SK-N-SH (cell line): ENCODE data around the gene AGMO. TPM values are rescaled to one million over a fixed set of nuclear protein-coding genes. Genes with fewer than 3 reads are reported as not detected.

ENCODE experiments used
- CTCF ChIA-PET: fragments of 300-600, 350-600 bp; formaldehyde crosslinking; extraction: SDS; loops from one replicate; lab custom pipeline; 2021; lab: Yijun Ruan, JAX
- POLR2A ChIA-PET: fragments of 350-600 bp; sonication (Branson Sonifier 250); formaldehyde crosslinking; extraction: SDS; loops from one replicate; lab custom pipeline; 2020; ENCODE audit warnings: antibody characterized with exemption, inconsistent platforms; lab: Yijun Ruan, JAX
- DNase-seq: peaks from one replicate; pipeline ENCODE4 v3.0.0; 2012
- H2AFZ ChIP-seq: fragments of 200-600 bp; sonication (generic); 2 replicates; pipeline ENCODE4 v1.8.1; 2016; ENCODE audit warnings: antibody characterized with exemption, mild to moderate bottlenecking, low read depth
- H3F3A ChIP-seq: fragments of 200-600 bp; sonication (generic); replicated peaks from 2 replicates; pipeline ENCODE3; 2016; ENCODE audit warnings: antibody characterized with exemption, mild to moderate bottlenecking; ENCODE audit not compliant: insufficient read depth
- H3K27ac ChIP-seq, 2 experiments: fragments of 200-500 bp in 1 of 2; fragments of 200-600 bp in 1 of 2; sonication (Bioruptor generic) in 1 of 2; sonication (generic), shearing (Covaris generic) in 1 of 2; 2 replicates each; pipeline versions ENCODE4 v1.5.1 to v1.6.1; 2014 to 2016; ENCODE audit warnings: low read depth in 2 of 2, inconsistent platforms in 1 of 2, low read length in 1 of 2, mild to moderate bottlenecking in 1 of 2, mixed read lengths in 1 of 2
- H3K27me3 ChIP-seq: fragments of 200-600 bp; sonication (generic), shearing (Covaris generic); 2 replicates; pipeline ENCODE4 v1.6.1; 2016; ENCODE audit warnings: mixed run types; ENCODE audit not compliant: insufficient read depth
- H3K36me3 ChIP-seq, 2 experiments: fragments of 200-500 bp in 1 of 2; fragments of 200-600 bp in 1 of 2; sonication (Bioruptor generic) in 1 of 2; sonication (generic) in 1 of 2; replicated peaks in 1 of 2; 2 replicates each; pipeline versions ENCODE3 to v1.5.1; 2014 to 2016; ENCODE audit warnings: low read length in 1 of 2, mild to moderate bottlenecking in 1 of 2; ENCODE audit not compliant: insufficient read depth in 2 of 2, control insufficient read depth in 1 of 2
- H3K4me1 ChIP-seq, 2 experiments: fragments of 200-500 bp in 1 of 2; fragments of 200-600 bp in 1 of 2; sonication (Bioruptor generic) in 1 of 2; sonication (generic), shearing (Covaris generic) in 1 of 2; 2 replicates each; pipeline versions ENCODE4 v1.5.1 to v1.6.1; 2014 to 2016; ENCODE audit warnings: low read depth in 1 of 2, low read length in 1 of 2, mixed run types in 1 of 2; ENCODE audit not compliant: insufficient read depth in 2 of 2, control insufficient read depth in 1 of 2
- H3K4me2 ChIP-seq: fragments of 200-600 bp; sonication (generic), shearing (Covaris generic); 2 replicates; pipeline ENCODE4 v1.6.1; 2017; ENCODE audit warnings: mixed run types
- H3K4me3 ChIP-seq, 2 experiments: fragments of 200-500 bp in 1 of 2; fragments of 200-600 bp in 1 of 2; sonication (Bioruptor generic) in 1 of 2; sonication (generic), shearing (Covaris generic) in 1 of 2; 2 replicates each; pipeline versions ENCODE4 v1.5.1 to v1.8.1; 2014 to 2016; ENCODE audit warnings: low read depth in 2 of 2, inconsistent platforms in 1 of 2, low read length in 1 of 2, mild to moderate bottlenecking in 1 of 2, mixed read lengths in 1 of 2, moderate library complexity in 1 of 2
- H3K79me2 ChIP-seq: fragments of 200-600 bp; sonication (generic); 2 replicates; pipeline ENCODE4 v1.8.1; 2017; ENCODE audit warnings: mild to moderate bottlenecking; ENCODE audit not compliant: insufficient read depth
- H3K9ac ChIP-seq: fragments of 200-600 bp; sonication (generic); 2 replicates; pipeline ENCODE4 v1.6.1; 2017; ENCODE audit warnings: mixed run types
- H3K9me2 ChIP-seq: fragments of 200-600 bp; sonication (generic); 2 replicates; pipeline ENCODE4 v1.6.1; 2017; ENCODE audit warnings: mixed run types
- H3K9me3 ChIP-seq: fragments of 200-600 bp; sonication (generic); 2 replicates; pipeline ENCODE4 v1.6.1; 2017; ENCODE audit warnings: mixed run types, mild to moderate bottlenecking, moderate library complexity
- H4K20me1 ChIP-seq: fragments of 200-600 bp; sonication (generic); 2 replicates; pipeline ENCODE4 v1.6.1; 2017; ENCODE audit warnings: mild to moderate bottlenecking, mixed run types; ENCODE audit not compliant: insufficient read depth
- FOXJ3 ChIP-seq: sonication (generic); formaldehyde crosslinking; IDR thresholded peaks from 2 replicates; pipeline ENCODE4 v1.5.1; 2020; ENCODE audit warnings: mild to moderate bottlenecking, missing genetic modification reagents
- FOXM1 ChIP-seq: IDR thresholded peaks from 2 replicates; pipeline ENCODE4 v1.4.0; 2012; ENCODE audit warnings: low read depth, mild to moderate bottlenecking
- GATA2 ChIP-seq: sonication (generic); formaldehyde crosslinking; IDR thresholded peaks from 2 replicates; pipeline ENCODE4 v1.5.0; 2020; ENCODE audit warnings: mild to moderate bottlenecking, missing genetic modification reagents
- IRF3 ChIP-seq: fragments of 150-350 bp; IDR thresholded peaks from 2 replicates; pipeline ENCODE4 v1.6.1; 2016; ENCODE audit warnings: mild to moderate bottlenecking, low read depth, low read length
- JUND ChIP-seq: IDR thresholded peaks from 2 replicates; pipeline ENCODE4 v1.4.0; 2012
- MXI1 ChIP-seq: IDR thresholded peaks from 2 replicates; pipeline ENCODE4 v1.6.1; 2012; ENCODE audit warnings: mild to moderate bottlenecking, low read depth, low read length, improper control_type of control experiment
- NRF1 ChIP-seq: IDR thresholded peaks from 2 replicates; pipeline ENCODE4 v1.6.1; 2012; ENCODE audit warnings: low read depth, mild to moderate bottlenecking, low read length
- PBX3 ChIP-seq: IDR thresholded peaks from 2 replicates; pipeline ENCODE4; 2012
- RAD21 ChIP-seq: IDR thresholded peaks from 2 replicates; pipeline ENCODE4 v1.6.1; 2012; ENCODE audit warnings: mild to moderate bottlenecking, low read length
- RCOR1 ChIP-seq: fragments of 150-350 bp; IDR thresholded peaks from 2 replicates; pipeline ENCODE4 v1.6.1; 2017; ENCODE audit warnings: antibody characterized with exemption, low read length
- REST ChIP-seq: IDR thresholded peaks from 2 replicates; pipeline ENCODE4 v1.6.1; 2012; ENCODE audit warnings: mild to moderate bottlenecking, low read depth, low read length, moderate library complexity
- RXRA ChIP-seq: IDR thresholded peaks from 2 replicates; pipeline ENCODE4 v1.4.0; 2012; ENCODE audit warnings: low read depth, mild to moderate bottlenecking, borderline replicate concordance
- SIN3A ChIP-seq: IDR thresholded peaks from 2 replicates; pipeline ENCODE4 v1.6.1; 2012; ENCODE audit warnings: low read depth, mild to moderate bottlenecking, low read length, moderate library complexity, borderline replicate concordance
- TEAD4 ChIP-seq: IDR thresholded peaks from 2 replicates; pipeline ENCODE4 v1.4.0; 2012; ENCODE audit warnings: mild to moderate bottlenecking, borderline replicate concordance; ENCODE audit not compliant: insufficient read depth
- USF2 ChIP-seq: fragments of 150-350 bp; IDR thresholded peaks from 2 replicates; pipeline ENCODE4 v1.6.1; 2017; ENCODE audit warnings: antibody characterized with exemption, low read length, low read depth, borderline replicate concordance
- ZBTB33 ChIP-seq: IDR thresholded peaks from 2 replicates; pipeline ENCODE4 v1.4.0; 2012; ENCODE audit warnings: low read depth, borderline replicate concordance
- WGBS: methylation state at CpG from one replicate; pipeline ENCODE4 v1.1.6; 2017; ENCODE audit warnings: low lambda C conversion rate; 5-methylcytosine and 5-hydroxymethylcytosine counted together
- polyA plus RNA-seq, 3 experiments: library from polyadenylated mRNA; depleted of rRNA; stranded (reverse); fragments of >200 nt; gene quantifications; 2 replicates each; pipeline ENCODE4 v1.2.3, GENCODE V29; 2012

AGMO gene
- polyA plus RNA-seq, 1 of the 3 experiments (the other 2 are of a cell fraction) = 0.05 TPM

GRCh38 chr7:15557186-15557585 lies 4.6 kb downstream of the AGMO start:
- Histone ChIP-seq H3K4me3 (no peak overlapping the region), H3K27ac (no peak overlapping the region), H3K4me2 (no peak overlapping the region), H3K9me2 (no peaks in the 10 kb centered on the region), H3F3A (peaks cover 3% of the 10 kb centered on the region), H3K27me3 (no peaks in the 10 kb centered on the region; the same call in 1 of the 2 replicates)
- POLR2A ChIA-PET = no interaction called here
- no peak for DNase-seq
- TF ChIP-seq FOXJ3 (CRISPR knock-in tag) (no peak), JUND (no peak), RAD21 (no peak), REST (no peak), RCOR1 (no peak), TEAD4 (no peak), FOXM1 (no peak), ZBTB33 (no peak), PBX3 (no peak), USF2 (no peak), MXI1 (no peak), GATA2 (CRISPR knock-in tag) (no peak), IRF3 (no peak), SIN3A (no peak), NRF1 (no peak), RXRA (no peak)
- TF ChIP-seq, all 33 proteins: peak for 0
- 38% methylated on average over 8 of the region's 8 CpGs for WGBS
- Histone ChIP-seq H2AFZ (peak overlapping the region; percentile 26; the same call in 1 of the 2 replicates), H3K9ac (no peak overlapping the region; the same call in 1 of the 2 replicates), H3K9me3 (no peaks in the 10 kb centered on the region), H4K20me1 (no peaks in the 10 kb centered on the region), H3K79me2 (no peaks in the 10 kb centered on the region), H3K36me3 (no peaks in the 10 kb centered on the region), H3K4me1 (peaks cover 5 to 10% of the 10 kb centered on the region in 2 experiments; a peak in 3 of 4 replicates)
- CTCF ChIA-PET = no interaction called here
